ENCODE data around the gene TENM3. TPM values are rescaled to one million over a fixed set of nuclear protein-coding genes. Genes with fewer than 3 reads are reported as not detected.

TENM3 gene
- total RNA-seq, 2 experiments from 2014 or later = not detected

- Histone ChIP-seq H3K4me1 (ENCODE audit: insufficient read depth, low read length, poor library complexity, severe bottlenecking) (no peaks in the 10 kb centered on the region), H3K9me2 (ENCODE audit: insufficient read depth, low read length) (no peaks in the 10 kb centered on the region), H4K20me1 (ENCODE audit: insufficient read depth, low read length) (no peaks in the 10 kb centered on the region), H3K9me3 (ENCODE audit: low read length) (no peaks in the 10 kb centered on the region), H2AFZ (ENCODE audit: low read length) (no peak overlapping the region), H3K79me2 (ENCODE audit: insufficient read depth, low read depth, low read length) (no peaks in the 10 kb centered on the region), H3K36me3 (ENCODE audit: insufficient read depth, low read length) (no peaks in the 10 kb centered on the region), H3K4me2 (ENCODE audit: low read length) (no peak overlapping the region), H3K27ac (ENCODE audit: low read depth, low read length, poor library complexity, severe bottlenecking) (no peak overlapping the region), H3K4me3 (ENCODE audit: low read depth, low read length, poor library complexity, severe bottlenecking) (no peak overlapping the region)
- BruUV-seq (replicated peaks) = no TSS peak
- ChIA-PET POLR2A (interaction anchor here (0.6 to 1.1 kb wide), 4 partner anchors 52 to 1625 kb away, joined by 3 to 6 read pairs (median 3); no protein-coding TSS in a partner anchor), CTCF (ENCODE audit: unreplicated experiment) (no interaction called here)
- no peak for DNase-seq (ENCODE audit: low spot score)
- intact Hi-C loops (cut with micrococcal nuclease; ENCODE audit: unreplicated experiment) = no loop called here
- TF ChIP-seq CTCF (conservative IDR thresholded peaks at IDR 0.05; ENCODE audit: low read length) (no peak), EZH2phosphoT487 (IDR thresholded peaks at IDR 0.05; ENCODE audit: borderline replicate concordance, low read depth, low read length) (no peak)
These were observed 545.0 kb downstream of the TENM3 start for GRCh38 chr4:182788201-182788600.

DNA sequence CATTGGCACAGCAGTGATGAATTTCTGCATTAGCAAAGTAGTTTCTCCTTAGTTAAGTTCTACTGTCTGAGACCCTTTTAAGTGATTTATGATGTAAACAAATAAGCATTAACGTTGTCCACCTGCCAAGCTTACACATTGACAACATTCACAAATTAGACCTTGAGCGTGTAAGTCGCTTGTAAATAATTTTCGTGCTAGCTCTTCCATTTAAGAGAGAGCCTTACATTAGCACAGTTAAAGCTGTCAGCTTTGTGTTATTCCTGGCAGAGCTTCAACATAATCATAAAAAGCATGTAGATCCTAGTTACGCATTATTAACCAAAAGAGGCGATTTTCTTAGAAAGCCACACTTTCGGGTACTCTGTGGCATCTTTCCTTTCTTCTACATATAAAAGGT lies 546.3 kb downstream of the TENM3 start:
- Histone ChIP-seq H3K36me3 (ENCODE audit: insufficient read depth, low read length) (no peaks in the 10 kb centered on the region), H2AFZ (ENCODE audit: low read length) (no peak overlapping the region), H3K4me3 (ENCODE audit: low read depth, low read length, poor library complexity, severe bottlenecking) (no peak overlapping the region), H3K4me2 (ENCODE audit: low read length) (no peak overlapping the region), H3K9me2 (ENCODE audit: insufficient read depth, low read length) (no peaks in the 10 kb centered on the region), H3K4me1 (ENCODE audit: insufficient read depth, low read length, poor library complexity, severe bottlenecking) (no peaks in the 10 kb centered on the region), H3K27ac (ENCODE audit: low read depth, low read length, poor library complexity, severe bottlenecking) (no peak overlapping the region), H3K9me3 (ENCODE audit: low read length) (no peaks in the 10 kb centered on the region), H3K79me2 (ENCODE audit: insufficient read depth, low read depth, low read length) (no peaks in the 10 kb centered on the region), H4K20me1 (ENCODE audit: insufficient read depth, low read length) (no peaks in the 10 kb centered on the region)
- POLR2A ChIA-PET = interaction anchor here (0.6 kb wide), 1 partner anchor 15 kb away, joined by 3 read pairs; no protein-coding TSS in a partner anchor
- TF ChIP-seq EZH2phosphoT487 (IDR thresholded peaks at IDR 0.05; ENCODE audit: borderline replicate concordance, low read depth, low read length) (no peak), CTCF (conservative IDR thresholded peaks at IDR 0.05; ENCODE audit: low read length) (no peak)
- no peak for DNase-seq (ENCODE audit: low spot score)
- intact Hi-C loops (cut with micrococcal nuclease; ENCODE audit: unreplicated experiment) = no loop called here
- CTCF ChIA-PET (ENCODE audit: unreplicated experiment) = no interaction called here
- BruUV-seq (replicated peaks) = no TSS peak

DNA sequence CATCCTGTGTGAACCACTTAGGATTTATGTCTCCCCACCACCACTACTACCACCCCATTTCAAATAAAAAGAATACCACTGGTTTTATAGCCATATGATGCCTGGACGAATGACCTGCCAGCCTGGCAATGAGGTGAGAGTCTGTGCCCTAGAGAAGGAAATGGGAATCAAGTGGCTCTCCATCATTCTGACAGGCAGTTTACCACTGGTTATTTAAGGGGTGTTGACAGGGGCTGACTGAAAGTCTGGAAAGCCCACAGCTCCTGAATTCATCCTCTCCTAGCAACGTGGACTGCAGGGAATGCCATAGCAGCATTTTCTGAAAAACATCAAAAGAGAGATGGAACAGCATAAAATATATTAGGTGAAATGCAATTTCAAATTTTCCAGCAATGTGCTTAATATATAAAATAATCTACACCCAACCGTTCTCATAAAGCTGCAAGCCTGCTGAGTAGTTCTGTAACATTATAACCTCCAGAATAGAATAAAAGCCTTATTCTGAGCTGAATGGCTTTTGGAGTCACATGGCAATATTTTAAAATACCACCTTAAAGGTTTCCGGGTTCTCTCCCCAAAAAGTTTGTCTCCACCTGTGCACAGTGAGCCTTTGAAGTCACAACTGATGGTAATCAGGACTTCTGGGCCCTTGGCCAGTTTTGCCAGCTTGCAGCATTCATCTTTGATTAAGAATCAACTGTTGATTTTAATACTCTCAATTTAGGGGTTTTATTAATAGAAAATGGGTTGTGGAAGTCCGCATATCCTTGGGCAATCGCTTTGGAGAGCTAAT lies 552.4 kb downstream of the TENM3 start:
- no peaks in the 10 kb centered on the region for H3K36me3 ChIP-seq (ENCODE audit: insufficient read depth, low read length)
- intact Hi-C loops (cut with micrococcal nuclease; ENCODE audit: unreplicated experiment) = no loop called here
- ChIA-PET POLR2A (no interaction called here), CTCF (ENCODE audit: unreplicated experiment) (no interaction called here)
- no peaks in the 10 kb centered on the region for H3K79me2 ChIP-seq (ENCODE audit: insufficient read depth, low read depth, low read length)
- H3K27ac ChIP-seq (ENCODE audit: low read depth, low read length, poor library complexity, severe bottlenecking) = no peak overlapping the region
- BruUV-seq (replicated peaks) = no TSS peak
- no peaks in the 10 kb centered on the region for H3K9me2 ChIP-seq (ENCODE audit: insufficient read depth, low read length)
- no peaks in the 10 kb centered on the region for H3K4me1 ChIP-seq (ENCODE audit: insufficient read depth, low read length, poor library complexity, severe bottlenecking)
- H3K4me2 ChIP-seq (ENCODE audit: low read length) = no peak overlapping the region
- no peaks in the 10 kb centered on the region for H4K20me1 ChIP-seq (ENCODE audit: insufficient read depth, low read length)
- no peaks in the 10 kb centered on the region for H3K9me3 ChIP-seq (ENCODE audit: low read length)
- no peak for TF ChIP-seq CTCF (conservative IDR thresholded peaks at IDR 0.05; ENCODE audit: low read length)
- TF ChIP-seq EZH2phosphoT487 (IDR thresholded peaks at IDR 0.05; ENCODE audit: borderline replicate concordance, low read depth, low read length) = no peak
- H2AFZ ChIP-seq (ENCODE audit: low read length) = no peak overlapping the region
- no peak overlapping the region for H3K4me3 ChIP-seq (ENCODE audit: low read depth, low read length, poor library complexity, severe bottlenecking)
- DNase-seq (ENCODE audit: low spot score) = no peak

Measured in OCI-LY7 (cell line).